Endothelial cell of umbilical vein (primary cell): ENCODE results near the gene TAF12. TPM values are rescaled to one million over a fixed set of nuclear protein-coding genes. Genes with fewer than 3 reads are reported as not detected.

Source experiments
- BruUV-seq: library from RNA; stranded (reverse); fragments of 400-500 nt; replicated peaks from 2 replicates; lab custom pipeline; 2021; lab: Mats Ljungman, UMichigan
- CTCF ChIA-PET: fragments of 300-600, 350-600 bp; sonication (Branson Sonifier 250); formaldehyde crosslinking; loops from one replicate; lab custom pipeline; 2021; ENCODE audit warnings: antibody characterized with exemption, inconsistent platforms; lab: Charles Lee
- POLR2A ChIA-PET: fragments of 300-600, 350-600 bp; sonication (Branson Sonifier 250); formaldehyde crosslinking; loops from one replicate; lab custom pipeline; 2021; ENCODE audit warnings: antibody characterized with exemption, inconsistent platforms; lab: Charles Lee
- DNase-seq: peaks from one replicate; pipeline ENCODE4 v3.0.0-alpha.2; 2011; ENCODE audit warnings: low read depth, low spot score
- FAIRE-seq: peaks from 2 replicates; lab custom pipeline; 2011; peaks lifted over from hg19 to GRCh38; lab: Jason Lieb, UNC
- H2AFZ ChIP-seq: 2 replicates; pipeline ENCODE4 v1.6.0; 2012; ENCODE audit warnings: low read depth, low read length, control low read depth, inconsistent platforms
- H3K27ac ChIP-seq: 2 replicates; pipeline ENCODE4 v1.5.1; 2011; ENCODE audit warnings: low read depth, mild to moderate bottlenecking, control low read depth, low read length, moderate library complexity; ENCODE audit not compliant: insufficient read depth
- H3K27me3 ChIP-seq, 2 experiments: 2 replicates each; pipeline versions ENCODE4 v1.6.0 to v1.6.1; 2011; ENCODE audit warnings: low read length in 2 of 2, mixed read lengths in 1 of 2; ENCODE audit not compliant: control insufficient read depth in 2 of 2, insufficient read depth in 2 of 2
- H3K36me3 ChIP-seq, 2 experiments: 2 replicates in 1 of 2; 3 replicates in 1 of 2; pipeline ENCODE4 v1.5.1; 2011; ENCODE audit warnings: low read length in 2 of 2, mild to moderate bottlenecking in 1 of 2, moderate library complexity in 1 of 2; ENCODE audit not compliant: control insufficient read depth in 2 of 2, insufficient read depth in 2 of 2; ENCODE audit errors: extremely low read depth in 1 of 2
- H3K4me1 ChIP-seq: 3 replicates; pipeline ENCODE4 v1.5.1; 2011; ENCODE audit warnings: mild to moderate bottlenecking, low read length; ENCODE audit not compliant: control insufficient read depth, insufficient read depth; ENCODE audit errors: extremely low read depth
- H3K4me2 ChIP-seq: 2 replicates; pipeline ENCODE4 v1.6.1; 2011; ENCODE audit warnings: low read length, control low read depth, mixed read lengths; ENCODE audit not compliant: insufficient read depth
- H3K4me3 ChIP-seq, 3 experiments: fragments of 200-600 bp in 1 of 3; sonication (generic), shearing (Covaris generic) in 1 of 3; replicated peaks in 1 of 3; 2 replicates each; pipeline ENCODE4 v1.5.1; 2011 to 2016; ENCODE audit warnings: control low read depth in 3 of 3, low read length in 3 of 3, mild to moderate bottlenecking in 2 of 3, inconsistent platforms in 1 of 3, low read depth in 1 of 3, moderate library complexity in 1 of 3; ENCODE audit not compliant: insufficient read depth in 1 of 3
- H3K79me2 ChIP-seq: 2 replicates; pipeline ENCODE4 v1.6.0; 2012; ENCODE audit warnings: low read length, inconsistent platforms; ENCODE audit not compliant: control insufficient read depth, insufficient read depth
- H3K9ac ChIP-seq: replicated peaks from 2 replicates; pipeline ENCODE3; 2011; ENCODE audit warnings: low read length, control low read depth; ENCODE audit not compliant: insufficient read depth; ENCODE audit errors: extremely low read depth
- H3K9me1 ChIP-seq: replicated peaks from 3 replicates; pipeline ENCODE4 v1.6.0; 2011; ENCODE audit warnings: mild to moderate bottlenecking, low read length; ENCODE audit not compliant: control insufficient read depth, insufficient read depth; ENCODE audit errors: extremely low read depth
- H3K9me3 ChIP-seq: replicated peaks from 2 replicates; pipeline ENCODE4 v1.5.1; 2012; ENCODE audit warnings: low read length, inconsistent platforms; ENCODE audit not compliant: control insufficient read depth, insufficient read depth
- H4K20me1 ChIP-seq: replicated peaks from 2 replicates; pipeline ENCODE3; 2011; ENCODE audit warnings: mild to moderate bottlenecking, low read length; ENCODE audit not compliant: control insufficient read depth, insufficient read depth; ENCODE audit errors: extremely low read depth
- FOS ChIP-seq: IDR thresholded peaks from 2 replicates; pipeline ENCODE4 v1.6.1; 2011; ENCODE audit warnings: mild to moderate bottlenecking, low read length, moderate library complexity, borderline replicate concordance; ENCODE audit not compliant: insufficient read depth
- GATA2 ChIP-seq: IDR thresholded peaks from 2 replicates; pipeline ENCODE4 v1.7.0; 2011; ENCODE audit warnings: low read depth, mild to moderate bottlenecking, moderate library complexity, mixed read lengths, low read length; ENCODE audit not compliant: insufficient read length, insufficient read depth
- JUN ChIP-seq: IDR thresholded peaks from 2 replicates; pipeline ENCODE4 v1.6.1; 2011; ENCODE audit warnings: borderline replicate concordance, low read depth; ENCODE audit not compliant: insufficient read length, insufficient read depth
- POLR2A ChIP-seq: IDR thresholded peaks from 2 replicates; pipeline ENCODE4 v1.6.1; 2012; ENCODE audit warnings: low read depth, mild to moderate bottlenecking, control low read depth, low read length
- POLR2AphosphoS5 ChIP-seq: IDR thresholded peaks from 2 replicates; pipeline ENCODE4 v1.6.1; 2012; ENCODE audit warnings: low read depth, mild to moderate bottlenecking, control low read depth, low read length, moderate library complexity; ENCODE audit not compliant: insufficient read depth
- dilution Hi-C: fragments of 300-500 bp; cut with MboI; formaldehyde crosslinking; loops from one replicate; pipeline ENCODE4 v1.15.0; 2019; ENCODE audit warnings: low sequenced_read_pairs; ENCODE audit not compliant: extremely low pct_ligation_motif_present
- intact Hi-C: fragments of 100-400 bp; cut with micrococcal nuclease; formaldehyde crosslinking; loops from one replicate; pipeline ENCODE4 v1.10.0; 2022
- polyA plus RNA-seq, 4 experiments: library from polyadenylated mRNA; depleted of rRNA in 3 of 4; stranded (reverse) in 3 of 4; unstranded in 1 of 4; fragments of >200 nt; gene quantifications; 2 replicates each; pipeline versions ENCODE4 v1.2.1 to v1.2.3, GENCODE V29; 2011 to 2012; ENCODE audit warnings: missing spikeins in 1 of 4
- total RNA-seq: library from RNA; stranded (reverse); gene quantifications from 2 replicates; pipeline ENCODE4 v1.2.3, GENCODE V29; 2021

TAF12 gene
- total and polyA plus RNA-seq, 2 donors (not counting 3 experiments of a cell fraction or from before 2014, with no cell fraction given): 17.7 to 18.2 TPM

DNA sequence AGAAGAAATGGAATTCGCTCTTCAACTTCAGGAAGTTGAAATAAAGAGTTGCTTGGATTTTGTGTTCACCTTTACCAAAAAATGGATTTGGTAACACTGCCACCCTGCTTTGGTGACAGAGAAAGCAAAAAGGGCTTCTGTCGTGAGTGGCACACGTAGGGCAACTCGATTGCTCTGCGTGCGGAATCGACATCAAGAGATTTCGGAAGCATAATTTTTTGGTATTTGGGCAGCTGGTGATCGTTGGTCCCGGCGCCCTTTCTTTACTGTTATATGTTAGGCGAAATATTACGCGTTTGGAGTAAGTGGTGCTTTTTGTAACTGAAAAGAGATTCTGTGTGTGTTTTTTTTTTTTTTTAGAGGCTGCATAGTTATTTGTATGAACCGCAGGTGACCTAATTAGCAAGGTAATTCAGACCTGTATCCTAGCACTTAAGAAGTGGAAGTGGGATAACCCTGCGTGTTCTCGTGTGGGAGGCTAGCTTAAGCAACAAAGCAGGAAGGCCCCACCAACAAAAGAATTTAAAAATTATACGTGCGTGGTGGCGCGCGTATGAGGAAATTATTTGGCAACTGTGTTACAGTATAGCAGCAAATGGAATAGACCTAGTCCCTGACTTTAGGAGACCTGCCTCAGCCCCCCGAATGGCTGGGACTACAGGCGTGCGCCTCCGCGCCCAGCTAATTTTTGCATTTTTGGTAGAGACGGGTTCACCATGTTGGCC lies 5.8 kb upstream of the TAF12 start, which contains the start of gene RNU11:
Gene RNU11 (plus strand): TSS at position 127 of the 725 bp plus-strand sequence.
- peak within 1 kb of the TSS; percentile 71 for H2AFZ ChIP-seq
- no peaks in the 10 kb centered on the region for H4K20me1 ChIP-seq
- peak within 1 kb of the TSS; percentile 96 for H3K9ac ChIP-seq
- ChIA-PET POLR2A (interaction anchor here (0.5 to 1.4 kb wide), 34 partner anchors 9 to 533 kb away, joined by 3 to 35 read pairs (median 4); partner anchors contain the start of genes ATP5IF1, GMEB1, TRNAU1AP and YTHDF2), CTCF (interaction anchor here (0.7 to 1.9 kb wide), 6 partner anchors 12 to 238 kb away, joined by 3 to 14 read pairs (median 4); partner anchors contain the start of genes GMEB1 and YTHDF2)
- no peaks in the 10 kb centered on the region for H3K36me3 ChIP-seq
- DNase-seq: peak; percentile 97
- intact Hi-C loops: loop anchor here (1.0 kb wide), 3 partner anchors 20 to 229 kb away; partner anchors contain the start of genes GMEB1 and YTHDF2
- peak within 1 kb of the TSS; percentile 62 for H3K4me2 ChIP-seq
- no peaks in the 10 kb centered on the region for H3K9me1 ChIP-seq
- peak; percentile 47 for FAIRE-seq
- H3K27ac ChIP-seq: peak within 1 kb of the TSS; percentile 97
- dilution Hi-C loops: no loop called here
- no peaks in the 10 kb centered on the region for H3K27me3 ChIP-seq
- H3K4me1 ChIP-seq: peaks cover 10% of the 10 kb centered on the region
- no peaks in the 10 kb centered on the region for H3K79me2 ChIP-seq
- H3K9me3 ChIP-seq: no peaks in the 10 kb centered on the region
- TSS peak; percentile 100 for BruUV-seq
- H3K4me3 ChIP-seq: peak within 1 kb of the TSS in 2 of 3 experiments; percentile 18 to 20
- TF ChIP-seq POLR2A (peak; percentile 100), JUN (no peak), POLR2AphosphoS5 (peak; percentile 100), FOS (no peak), GATA2 (no peak)
